ENCODE data around the gene PRPF39. TPM values are rescaled to one million over a fixed set of nuclear protein-coding genes. Genes with fewer than 3 reads are reported as not detected.
A peak's percentile ranks its signal among the peaks of the same experiment; 100 is the strongest.

Gene PRPF39
- total and polyA plus RNA-seq, 2 of the 4 experiments (the other 2 are of a cell fraction), result 18.1 to 29.6 TPM

GRCh38 chr14:45112896-45113781 is 29.2 kb downstream of the PRPF39 start:
- Histone ChIP-seq H4K20me1 (ENCODE audit: insufficient read depth, low read length) (peaks cover 4% of the 10 kb centered on the region; the same call in 1 of the 2 replicates), H3K27me3 (ENCODE audit: control insufficient read depth, insufficient read depth, low read length) (no peaks in the 10 kb centered on the region), H4K8ac (ENCODE audit: low read depth in 2 of 2, low read length in 2 of 2) (no peak overlapping the region; a peak in 1 of 4 replicates), H3K14ac (replicated peaks; ENCODE audit: low read depth, low read length) (no peak overlapping the region), H4K91ac (ENCODE audit: insufficient read depth, low read depth, low read length) (no peak overlapping the region), H2BK5ac (ENCODE audit: low read depth, low read length, poor library complexity, severe bottlenecking) (peak overlapping the region; percentile 60), H2BK15ac (ENCODE audit: low read depth, low read length) (no peak overlapping the region), H3K4me1 (ENCODE audit: control insufficient read depth, insufficient read depth, low read length) (peaks cover 6% of the 10 kb centered on the region; the same call in 1 of the 2 replicates), H2AFZ (replicated peaks; ENCODE audit: low read length, poor library complexity) (no peak overlapping the region), H3K4me2 (ENCODE audit: low read depth, low read length) (no peak overlapping the region; the same call in 1 of the 2 replicates), H3K9ac (ENCODE audit: low read depth, low read length) (no peak overlapping the region), H4K5ac (ENCODE audit: low read depth, low read length) (no peak overlapping the region), H3K9me1 (ENCODE audit: insufficient read depth, low read length) (no peaks in the 10 kb centered on the region), H2BK120ac (ENCODE audit: low read depth, low read length) (no peak overlapping the region), H2BK20ac (ENCODE audit: low read depth, low read length) (no peak overlapping the region), H3K36me3 (ENCODE audit: control insufficient read depth, insufficient read depth, low read length) (peaks cover 27% of the 10 kb centered on the region), H3K18ac (ENCODE audit: low read depth, low read length) (no peak overlapping the region), H3K79me1 (ENCODE audit: low read depth in 1 of 2, low read length in 2 of 2) (peaks cover 0 to 13% of the 10 kb centered on the region in 2 experiments; a peak in 2 of 4 replicates), H3K27ac (ENCODE audit: insufficient read depth, low read length) (peak overlapping the region; percentile 16; the same call in 1 of the 2 replicates), H3K4ac (ENCODE audit: low read depth, low read length) (no peak overlapping the region), H2AK9ac (replicated peaks; ENCODE audit: low read depth, low read length, poor library complexity) (no peak overlapping the region), H2AK5ac (ENCODE audit: low read depth, low read length) (no peak overlapping the region), H3K4me3 (ENCODE audit: insufficient read depth, low read depth, low read length) (no peak overlapping the region), H3K56ac (ENCODE audit: extremely low read depth, insufficient read depth, low read length) (no peak overlapping the region), H3K9me3 (ENCODE audit: control insufficient read depth, insufficient read depth, low read length) (no peaks in the 10 kb centered on the region), H3K23ac (ENCODE audit: low read depth, low read length) (peak overlapping the region; percentile 58)
- no TSS peak for BruUV-seq (replicated peaks)
- peak; percentile 62 for DNase-seq
- intact Hi-C loops (cut with micrococcal nuclease) (no loop called here), in situ Hi-C loops (cut with MboI; ENCODE audit: low sequenced_read_pairs) (no loop called here), dilution Hi-C loops (cut with HindIII; ENCODE audit: low sequenced_read_pairs, unreplicated experiment) (no loop called here)
- no peak for TF ChIP-seq BHLHE40 (IDR thresholded peaks at IDR 0.05; ENCODE audit: low read depth, low read length)
- TF ChIP-seq USF2 (IDR thresholded peaks at IDR 0.05; ENCODE audit: low read depth, low read length), result no peak
- TF ChIP-seq ELK1 (IDR thresholded peaks at IDR 0.05; ENCODE audit: borderline replicate concordance, low read depth, low read length), result no peak
- no peak for TF ChIP-seq MAZ (IDR thresholded peaks at IDR 0.05; ENCODE audit: borderline replicate concordance, low read depth, low read length)
- no peak for TF ChIP-seq RFX5 (IDR thresholded peaks at IDR 0.05; ENCODE audit: low read depth, low read length)
- ChIA-PET POLR2A (ENCODE audit: unreplicated experiment) (no interaction called here), CTCF (no interaction called here)
- ATAC-seq (ENCODE audit: low read depth), result peak; percentile 76
- WGBS, 2 experiments (ENCODE audit: extremely low coverage in 2 of 2, insufficient read length in 1 of 2), result 54% methylated on average over 2 of the region's 6 CpGs; no CpG with 5 or more reads in 1 of the 2 experiments
